Upper lobe of left lung (tissue), 4 donors: ENCODE data around the gene TFEC.

ENCODE experiments used
- POLR2A ChIP-seq, 4 donors: fragments of 450-650 bp; IDR thresholded peaks; one replicate each; pipeline ENCODE4 v1.5.1; 2016 to 2017; ENCODE audit warnings: antibody characterized with exemption in 4 of 4, mild to moderate bottlenecking in 2 of 4
- POLR2AphosphoS5 ChIP-seq, 2 donors: sonication (generic); formaldehyde crosslinking; IDR thresholded peaks; one replicate each; pipeline ENCODE4 v1.5.1; 2017; ENCODE audit warnings: antibody characterized with exemption in 2 of 2

DNA sequence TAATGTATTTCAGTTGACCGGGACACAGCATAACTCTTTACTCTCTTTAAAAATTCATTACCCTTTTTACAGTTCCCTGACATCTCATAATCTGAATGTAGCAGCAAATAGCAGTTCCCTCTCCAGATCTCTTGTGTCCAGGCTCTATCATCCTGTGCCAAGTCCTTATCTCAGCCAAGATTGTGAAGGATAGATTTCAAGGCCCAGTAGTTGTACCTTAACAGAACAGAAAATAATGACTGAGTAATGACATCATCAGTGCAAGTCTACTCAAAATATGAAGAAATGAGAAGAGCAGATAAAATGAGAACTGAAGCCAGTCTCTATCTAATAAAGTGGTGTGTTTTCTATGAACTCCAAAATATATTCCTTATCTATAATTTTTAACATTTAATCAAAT is 92.6 kb downstream of the TFEC start:
- TF ChIP-seq POLR2AphosphoS5 (IDR thresholded peaks at IDR 0.05) (no peak), POLR2A (IDR thresholded peaks at IDR 0.05) (no peak)
